ENCODE results near the gene CXCR2.

DNA sequence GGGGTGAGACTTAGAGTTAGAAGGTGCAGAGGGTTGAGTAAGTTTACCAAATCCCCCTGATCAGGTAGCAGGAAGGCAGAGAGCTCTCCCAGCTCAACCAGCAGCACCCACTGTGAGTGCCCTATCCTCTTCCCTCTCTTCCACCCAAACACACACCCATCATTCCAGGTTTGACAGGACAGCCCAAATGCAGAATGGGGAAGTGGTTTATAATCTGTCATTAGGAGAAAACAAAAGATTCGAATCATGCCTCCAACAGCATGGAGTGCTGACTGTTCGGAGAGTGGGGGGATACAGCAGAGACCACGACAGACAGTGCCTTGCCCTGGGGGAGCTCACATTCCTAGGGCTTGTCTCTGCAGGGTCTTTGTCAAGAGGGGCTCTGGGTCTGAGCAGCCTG, 11.7 kb downstream of the CXCR2 start:
- TF ChIP-seq, protein P1, sequence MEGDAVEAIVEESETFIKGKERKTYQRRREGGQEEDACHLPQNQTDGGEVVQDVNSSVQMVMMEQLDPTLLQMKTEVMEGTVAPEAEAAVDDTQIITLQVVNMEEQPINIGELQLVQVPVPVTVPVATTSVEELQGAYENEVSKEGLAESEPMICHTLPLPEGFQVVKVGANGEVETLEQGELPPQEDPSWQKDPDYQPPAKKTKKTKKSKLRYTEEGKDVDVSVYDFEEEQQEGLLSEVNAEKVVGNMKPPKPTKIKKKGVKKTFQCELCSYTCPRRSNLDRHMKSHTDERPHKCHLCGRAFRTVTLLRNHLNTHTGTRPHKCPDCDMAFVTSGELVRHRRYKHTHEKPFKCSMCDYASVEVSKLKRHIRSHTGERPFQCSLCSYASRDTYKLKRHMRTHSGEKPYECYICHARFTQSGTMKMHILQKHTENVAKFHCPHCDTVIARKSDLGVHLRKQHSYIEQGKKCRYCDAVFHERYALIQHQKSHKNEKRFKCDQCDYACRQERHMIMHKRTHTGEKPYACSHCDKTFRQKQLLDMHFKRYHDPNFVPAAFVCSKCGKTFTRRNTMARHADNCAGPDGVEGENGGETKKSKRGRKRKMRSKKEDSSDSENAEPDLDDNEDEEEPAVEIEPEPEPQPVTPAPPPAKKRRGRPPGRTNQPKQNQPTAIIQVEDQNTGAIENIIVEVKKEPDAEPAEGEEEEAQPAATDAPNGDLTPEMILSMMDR (IDR thresholded peaks at IDR 0.05), result no peak
- TF ChIP-seq POLR2A (IDR thresholded peaks at IDR 0.05), result no peak

Measured in adrenal gland (tissue), 5 donors.